Activated T-cell treated with anti-CD3 and anti-CD28 coated beads for 24 hours (primary cell): ENCODE data around the gene CAMK2A.

Source experiments
- DNase-seq: peaks from one replicate; pipeline ENCODE4 v3.0.0-alpha.2; 2020; ENCODE audit warnings: low read depth

Gene CAMK2A

GRCh38 chr5:150289551-150290390 is at the start of gene CAMK2A:
TSS of gene CAMK2A (minus strand) at chr5:150289773. CDS start at chr5:150289625, 148 bp downstream.
- DNase-seq = no peak

- no peak for DNase-seq
These were observed 49.6 kb upstream of the CAMK2A start for GRCh38 chr5:150339165-150339564.

GRCh38 chr5:150338546-150338945 is 49.0 kb upstream of the CAMK2A start:
- DNase-seq = no peak

- DNase-seq = no peak
These were observed 46.2 kb upstream of the CAMK2A start for GRCh38 chr5:150335778-150336177.

GRCh38 chr5:150333400-150333799 is 43.8 kb upstream of the CAMK2A start:
- DNase-seq = no peak

- DNase-seq = no peak
These were observed 40.6 kb upstream of the CAMK2A start for GRCh38 chr5:150329881-150330876.

- DNase-seq = no peak
These were observed 39.5 kb upstream of the CAMK2A start for GRCh38 chr5:150329038-150329437.

GRCh38 chr5:150328515-150328914 is 38.9 kb upstream of the CAMK2A start:
- no peak for DNase-seq

- DNase-seq = no peak
These were observed 37.6 kb upstream of the CAMK2A start for GRCh38 chr5:150327139-150327538.

GRCh38 chr5:150326707-150327106 is 37.1 kb upstream of the CAMK2A start:
- no peak for DNase-seq

GRCh38 chr5:150325426-150325825 is 35.9 kb upstream of the CAMK2A start:
- no peak for DNase-seq

- DNase-seq = no peak
These were observed 34.2 kb upstream of the CAMK2A start for GRCh38 chr5:150323819-150324218.

GRCh38 chr5:150323092-150323491 is 33.5 kb upstream of the CAMK2A start:
- DNase-seq = no peak

GRCh38 chr5:150322202-150322601 is 32.6 kb upstream of the CAMK2A start:
- no peak for DNase-seq

GRCh38 chr5:150321784-150322183 is 32.2 kb upstream of the CAMK2A start:
- no peak for DNase-seq

- DNase-seq = no peak
These were observed 31.6 kb upstream of the CAMK2A start for GRCh38 chr5:150321211-150321610.

- no peak for DNase-seq
These were observed 30.6 kb upstream of the CAMK2A start for GRCh38 chr5:150320044-150320613.

GRCh38 chr5:150319484-150319790 is 29.9 kb upstream of the CAMK2A start:
- no peak for DNase-seq

- DNase-seq = no peak
These were observed 29.3 kb upstream of the CAMK2A start for GRCh38 chr5:150318613-150319483.

- DNase-seq = no peak
These were observed 27.8 kb upstream of the CAMK2A start for GRCh38 chr5:150317048-150318003.
